IPS-18a (cell line): Measurements from ENCODE around the gene SEPTIN8.

Experiments used
- H3K27ac ChIP-seq: one replicate; pipeline ENCODE4 v1.5.1; 2013; ENCODE audit warnings: low read length
- H3K27me3 ChIP-seq: one replicate; pipeline ENCODE4 v1.6.1; 2013; ENCODE audit warnings: mild to moderate bottlenecking, low read length; ENCODE audit not compliant: control insufficient read depth, insufficient read depth
- H3K36me3 ChIP-seq: one replicate; pipeline ENCODE4 v1.6.1; 2013; ENCODE audit warnings: low read depth, low read length; ENCODE audit not compliant: control insufficient read depth
- H3K4me1 ChIP-seq: one replicate; pipeline ENCODE4 v1.6.1; 2013; ENCODE audit warnings: low read depth, low read length; ENCODE audit not compliant: control insufficient read depth
- H3K4me3 ChIP-seq: one replicate; pipeline ENCODE4 v1.5.1; 2013; ENCODE audit warnings: low read length
- H3K9ac ChIP-seq: one replicate; pipeline ENCODE4 v1.6.1; 2013; ENCODE audit warnings: mild to moderate bottlenecking, low read length, moderate library complexity
- H3K9me3 ChIP-seq: one replicate; pipeline ENCODE4 v1.6.1; 2013; ENCODE audit warnings: low read depth, low read length; ENCODE audit not compliant: control insufficient read depth

SEPTIN8 gene

DNA sequence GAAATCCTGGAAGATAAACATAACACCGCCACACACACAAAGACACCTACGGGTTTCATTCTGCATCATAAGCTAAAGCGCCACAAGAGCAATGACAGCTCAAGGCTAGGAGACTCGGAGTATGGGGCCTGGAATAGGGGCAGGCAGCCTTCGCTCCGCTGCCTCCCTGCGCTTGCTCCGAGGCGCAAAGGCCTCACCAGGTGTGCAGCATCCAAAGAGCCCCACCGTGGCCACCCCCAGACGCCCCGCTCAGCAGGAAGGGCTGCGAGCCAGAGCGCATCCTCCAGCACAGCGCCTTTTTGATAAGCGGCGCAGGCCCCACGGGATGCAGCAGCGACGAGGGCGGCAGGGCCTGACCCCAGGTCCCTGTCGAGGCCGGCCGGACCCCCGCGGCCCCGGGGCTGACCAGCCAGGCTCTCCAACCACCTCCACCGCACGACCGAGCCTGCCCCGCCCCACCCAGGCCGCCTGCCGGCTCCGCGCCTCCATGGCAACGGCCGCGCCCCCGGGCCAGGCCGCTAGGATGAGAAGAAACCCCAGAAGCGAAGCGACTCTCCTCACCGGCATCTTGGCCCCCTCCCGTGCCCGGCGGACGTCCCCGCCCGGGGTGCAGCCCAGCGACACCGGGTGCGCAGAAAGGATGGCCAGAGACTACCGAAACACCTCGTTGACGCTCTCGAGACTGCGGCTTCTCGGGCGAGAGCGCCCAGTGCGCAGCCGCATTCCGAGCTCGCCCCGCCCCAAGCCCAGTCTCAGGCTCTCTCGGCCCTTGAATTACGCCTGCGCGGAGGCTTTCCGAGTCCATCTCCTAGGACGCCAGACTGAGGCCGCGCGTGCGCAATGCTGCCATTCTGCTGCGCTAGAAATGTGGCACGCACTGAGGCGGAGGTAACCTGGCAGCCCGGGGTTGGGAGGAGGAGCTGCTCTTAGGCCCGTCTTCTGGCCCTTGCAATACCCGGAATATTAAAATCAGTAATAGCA lies 39.9 kb downstream of the SEPTIN8 start, which contains the start of gene KIF3A:
KIF3A (minus strand) TSS at position 694 of the 981 bp plus-strand sequence; CDS start at position 567, 127 bp downstream.
- peaks cover 5% of the 10 kb centered on the region for H3K4me1 ChIP-seq
- peaks cover 16% of the 10 kb centered on the region for H3K27me3 ChIP-seq
- no peaks in the 10 kb centered on the region for H3K36me3 ChIP-seq
- H3K4me3 ChIP-seq, result peak within 1 kb of the TSS; percentile 85
- H3K27ac ChIP-seq, result no peak within 1 kb of the TSS
- no peaks in the 10 kb centered on the region for H3K9me3 ChIP-seq
- peak within 1 kb of the TSS; percentile 52 for H3K9ac ChIP-seq

DNA sequence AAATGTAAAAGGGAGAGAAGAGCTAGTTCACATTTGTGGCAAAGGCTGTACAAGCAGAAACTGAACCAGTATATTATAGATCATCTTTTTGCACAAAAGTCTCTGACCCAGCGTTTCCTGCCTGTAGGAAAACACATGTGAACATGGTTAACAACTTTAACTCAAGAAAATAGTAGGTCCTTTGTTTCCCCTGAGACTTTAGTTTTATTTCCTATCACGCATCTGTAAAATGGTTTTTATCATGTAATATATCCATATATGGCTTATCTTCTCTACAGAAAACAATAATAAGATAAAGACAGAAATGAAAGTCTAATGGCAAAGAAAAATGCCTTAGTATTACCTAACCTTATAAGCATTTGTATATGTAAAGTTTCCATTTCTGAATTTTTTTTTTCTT lies 42.4 kb downstream of the SEPTIN8 start:
- Histone ChIP-seq H3K36me3 (no peaks in the 10 kb centered on the region), H3K9ac (no peak overlapping the region)

DNA sequence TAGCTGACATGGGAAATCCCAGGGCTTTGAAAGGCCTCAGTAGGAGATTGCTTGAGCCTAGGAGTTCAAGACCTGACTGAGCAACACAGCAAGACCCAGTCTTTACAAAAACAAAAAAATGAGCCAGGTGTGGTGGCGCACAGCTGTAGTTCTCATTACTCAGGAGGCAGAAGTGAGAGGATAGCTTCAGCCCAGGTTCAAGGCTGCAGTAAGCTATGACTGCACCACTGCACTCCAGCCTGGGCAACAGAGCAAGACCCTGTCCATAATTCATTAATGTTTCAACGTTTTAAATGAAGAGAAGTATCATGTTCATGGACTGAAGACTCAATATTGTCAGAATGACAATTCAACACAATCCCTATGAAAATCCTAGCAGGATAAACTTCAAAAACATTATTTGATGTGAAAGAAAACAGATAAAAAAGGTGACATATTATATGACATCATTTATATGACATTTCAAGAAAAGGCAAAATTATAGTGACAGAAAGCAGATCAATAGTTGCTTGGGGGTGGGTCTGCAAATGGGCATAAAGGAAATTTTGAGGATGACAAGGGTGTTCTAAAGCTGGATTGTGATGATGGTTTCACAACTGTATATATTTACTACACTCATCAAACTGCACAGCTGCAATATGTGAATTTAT lies 43.4 kb downstream of the SEPTIN8 start:
- no peaks in the 10 kb centered on the region for H3K36me3 ChIP-seq
- H3K9me3 ChIP-seq, result no peaks in the 10 kb centered on the region
- H3K27me3 ChIP-seq, result peaks cover 8% of the 10 kb centered on the region
- H3K9ac ChIP-seq, result no peak overlapping the region
- peaks cover 5% of the 10 kb centered on the region for H3K4me1 ChIP-seq
- no peak overlapping the region for H3K4me3 ChIP-seq
- no peak overlapping the region for H3K27ac ChIP-seq

More for the DNA sequence above, 42.4 kb downstream of the SEPTIN8 start:
- no peak overlapping the region for H3K27ac ChIP-seq
- H3K4me3 ChIP-seq, result no peak overlapping the region
- H3K9me3 ChIP-seq, result no peaks in the 10 kb centered on the region
- H3K27me3 ChIP-seq, result peaks cover 16% of the 10 kb centered on the region
- peaks cover 5% of the 10 kb centered on the region for H3K4me1 ChIP-seq

DNA sequence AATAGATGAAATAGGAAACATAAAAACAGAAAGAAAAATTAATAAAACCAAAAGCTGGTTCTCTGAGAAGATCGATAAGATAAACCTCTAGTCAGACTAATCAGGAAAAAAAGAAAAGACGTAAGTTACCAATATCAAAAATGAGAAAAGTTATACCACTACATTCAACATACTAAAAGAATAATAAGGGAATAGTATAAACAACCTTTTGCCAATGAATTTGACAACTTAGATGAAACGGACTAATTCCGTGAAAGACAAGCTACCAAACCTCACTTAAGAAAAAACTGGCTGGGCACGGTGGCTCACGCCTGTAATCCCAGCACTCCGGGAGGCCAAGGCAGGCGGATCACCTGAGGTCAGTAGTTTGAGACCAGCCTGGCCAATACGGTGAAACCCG lies 47.1 kb downstream of the SEPTIN8 start:
- H3K27me3 ChIP-seq, result no peaks in the 10 kb centered on the region
- H3K36me3 ChIP-seq, result no peaks in the 10 kb centered on the region
- no peaks in the 10 kb centered on the region for H3K4me1 ChIP-seq
- no peak overlapping the region for H3K4me3 ChIP-seq
- no peak overlapping the region for H3K9ac ChIP-seq
- H3K9me3 ChIP-seq, result no peaks in the 10 kb centered on the region
- no peak overlapping the region for H3K27ac ChIP-seq

DNA sequence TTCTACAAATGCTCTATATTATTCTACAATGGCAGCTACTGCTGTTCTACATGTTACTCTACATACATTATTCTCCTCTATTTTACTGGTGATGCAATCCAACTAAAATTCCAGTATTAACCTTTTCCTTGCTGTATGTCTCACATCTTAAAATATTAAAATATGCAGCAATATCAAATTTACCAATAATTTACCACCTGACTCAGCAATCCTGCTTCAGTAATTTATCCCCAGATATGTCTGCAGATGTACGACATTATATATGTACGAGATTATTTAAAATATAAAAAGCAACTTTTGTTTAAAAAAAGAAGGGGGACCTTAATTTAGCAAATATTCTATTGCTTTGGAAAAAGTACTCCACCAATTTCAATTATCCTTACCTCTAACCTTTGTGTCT lies 51.3 kb downstream of the SEPTIN8 start:
- H3K4me1 ChIP-seq, result no peaks in the 10 kb centered on the region
- no peaks in the 10 kb centered on the region for H3K36me3 ChIP-seq
- H3K27me3 ChIP-seq, result no peaks in the 10 kb centered on the region
- H3K9ac ChIP-seq, result no peak overlapping the region
- H3K9me3 ChIP-seq, result no peaks in the 10 kb centered on the region
- H3K27ac ChIP-seq, result no peak overlapping the region
- no peak overlapping the region for H3K4me3 ChIP-seq

DNA sequence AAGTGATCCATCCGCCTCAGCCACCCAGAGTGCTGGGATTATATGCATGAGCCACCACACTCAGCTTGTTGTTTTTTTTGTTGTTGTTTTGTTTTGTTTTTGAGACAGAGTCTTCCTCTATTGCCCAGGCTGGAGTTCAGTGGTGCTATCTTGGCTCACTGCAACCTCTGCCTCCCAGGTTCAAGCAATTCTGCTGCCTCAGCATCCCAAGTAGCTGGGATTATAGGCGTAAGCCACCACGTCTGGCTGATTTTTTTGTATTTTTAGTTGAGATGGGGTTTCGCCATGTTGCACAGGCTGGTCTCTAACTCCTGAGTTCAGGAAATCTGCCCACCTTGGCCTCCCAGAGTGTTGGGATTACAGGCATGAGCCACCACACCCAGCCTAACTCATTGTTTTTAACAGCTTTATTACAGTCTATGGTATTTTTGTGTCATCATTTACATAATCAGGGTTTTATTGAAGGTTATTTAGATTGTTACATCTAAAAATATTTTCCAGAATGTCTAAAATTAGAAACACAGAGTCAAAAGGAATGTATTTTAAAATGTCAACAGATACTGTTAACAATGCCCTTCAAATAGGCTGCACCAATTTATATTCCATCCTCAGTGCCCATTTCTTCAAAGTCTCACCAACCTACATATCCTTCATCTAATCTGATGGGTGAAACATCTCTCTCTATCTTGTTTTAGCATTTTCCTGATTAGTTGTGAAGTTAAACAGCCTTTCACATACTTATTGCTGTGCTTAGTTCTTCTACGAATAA lies 58.3 kb downstream of the SEPTIN8 start:
- Histone ChIP-seq H3K27me3 (no peaks in the 10 kb centered on the region), H3K9ac (no peak overlapping the region), H3K27ac (no peak overlapping the region), H3K4me1 (no peaks in the 10 kb centered on the region), H3K36me3 (no peaks in the 10 kb centered on the region), H3K4me3 (no peak overlapping the region), H3K9me3 (no peaks in the 10 kb centered on the region)

DNA sequence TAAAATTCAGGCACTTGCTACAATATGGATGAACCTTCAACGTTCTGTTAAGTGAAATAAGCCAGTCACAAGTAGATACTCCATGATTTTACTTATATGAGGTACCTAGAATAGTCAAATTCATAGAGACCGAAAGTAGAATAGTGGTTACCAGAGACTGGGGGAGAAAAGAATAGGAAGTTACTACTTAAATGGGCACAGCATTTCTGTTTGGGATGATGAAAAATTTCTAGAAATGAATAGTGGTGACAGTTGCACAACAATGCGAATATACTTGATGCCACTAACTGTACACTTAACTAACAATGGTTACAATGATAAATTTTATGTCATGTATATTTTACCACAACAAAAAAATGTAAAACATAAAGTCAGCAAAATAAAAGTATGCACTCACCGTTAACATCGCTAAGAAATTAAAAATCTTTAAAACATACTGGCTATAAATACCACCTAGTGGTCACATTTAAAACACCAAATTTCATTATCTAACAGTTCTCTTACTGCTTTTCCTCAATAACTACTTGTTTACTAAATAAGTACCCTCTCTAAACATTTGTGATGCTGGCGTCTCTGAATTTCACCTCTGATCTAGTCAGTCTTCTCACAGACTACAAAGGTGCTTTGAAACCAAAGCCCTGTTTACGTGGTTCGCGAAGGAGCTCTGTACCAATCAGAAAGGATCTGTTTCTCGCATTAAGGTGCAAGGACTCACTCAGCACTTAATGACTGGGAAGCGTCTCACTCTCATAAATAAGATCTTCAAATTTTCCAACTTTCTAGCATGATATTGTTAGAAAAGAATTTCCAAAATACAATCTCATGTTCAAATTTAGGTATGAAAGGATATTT lies 62.4 kb downstream of the SEPTIN8 start:
- no peaks in the 10 kb centered on the region for H3K9me3 ChIP-seq

DNA sequence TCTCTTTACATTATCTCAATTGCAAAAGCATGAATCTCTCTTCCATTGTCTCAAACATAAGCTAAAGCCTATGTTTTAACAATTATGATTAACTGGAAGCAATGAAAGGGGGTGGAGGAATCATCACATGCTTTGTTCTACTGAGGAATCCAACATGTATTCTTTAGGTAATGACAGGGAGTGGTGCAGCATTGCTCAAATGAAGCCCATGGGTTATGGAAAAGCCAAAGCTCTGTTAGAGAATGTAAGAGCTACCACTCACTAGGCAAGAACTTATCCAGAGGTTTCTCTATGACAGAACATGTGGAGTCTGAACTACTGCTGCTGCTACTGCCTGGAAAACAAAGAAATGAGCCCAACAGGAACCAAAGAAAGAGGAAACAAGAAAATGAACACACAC lies 68.4 kb downstream of the SEPTIN8 start:
- no peaks in the 10 kb centered on the region for H3K4me1 ChIP-seq
- no peaks in the 10 kb centered on the region for H3K9me3 ChIP-seq
- no peaks in the 10 kb centered on the region for H3K27me3 ChIP-seq
- H3K4me3 ChIP-seq, result no peak overlapping the region
- no peak overlapping the region for H3K27ac ChIP-seq
- no peak overlapping the region for H3K9ac ChIP-seq
- H3K36me3 ChIP-seq, result no peaks in the 10 kb centered on the region

More for the DNA sequence above, 62.4 kb downstream of the SEPTIN8 start:
- Histone ChIP-seq H3K4me3 (no peak overlapping the region), H3K4me1 (no peaks in the 10 kb centered on the region), H3K36me3 (no peaks in the 10 kb centered on the region), H3K27ac (no peak overlapping the region), H3K9ac (no peak overlapping the region), H3K27me3 (no peaks in the 10 kb centered on the region)

DNA sequence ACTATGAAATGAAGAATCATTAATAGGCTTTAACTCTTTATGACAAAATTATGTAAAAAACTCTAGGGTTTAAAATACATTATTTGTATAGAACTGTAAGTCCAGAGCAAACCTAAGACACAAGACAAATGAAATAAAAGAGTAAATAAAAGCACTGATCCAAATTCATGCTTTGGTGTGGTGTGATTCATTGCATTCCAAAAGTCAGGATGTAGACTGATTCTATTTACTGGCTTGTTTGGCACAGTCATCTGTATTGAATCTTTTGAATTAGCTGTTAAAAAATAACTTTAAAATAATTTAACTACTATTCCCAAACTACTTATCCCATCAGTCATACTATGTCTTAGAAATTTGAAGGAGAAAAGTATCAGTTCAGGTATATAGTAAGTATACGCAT lies 72.2 kb downstream of the SEPTIN8 start:
- H3K4me3 ChIP-seq, result no peak overlapping the region
- H3K4me1 ChIP-seq, result no peaks in the 10 kb centered on the region
- no peaks in the 10 kb centered on the region for H3K27me3 ChIP-seq
- no peaks in the 10 kb centered on the region for H3K9me3 ChIP-seq
- H3K27ac ChIP-seq, result no peak overlapping the region
- no peak overlapping the region for H3K9ac ChIP-seq
- H3K36me3 ChIP-seq, result peaks cover 9% of the 10 kb centered on the region
